NCI-H2227 treated with DMSO at 0.1 percent for 48 hours (cell line): ENCODE data around the gene CBX8.
A peak's percentile ranks its signal among the peaks of the same experiment; 100 is the strongest.

Experiments
- DNase-seq: peaks from one replicate; lab custom pipeline; 2025; lab: John Stamatoyannopoulos, UW

Gene CBX8

DNA sequence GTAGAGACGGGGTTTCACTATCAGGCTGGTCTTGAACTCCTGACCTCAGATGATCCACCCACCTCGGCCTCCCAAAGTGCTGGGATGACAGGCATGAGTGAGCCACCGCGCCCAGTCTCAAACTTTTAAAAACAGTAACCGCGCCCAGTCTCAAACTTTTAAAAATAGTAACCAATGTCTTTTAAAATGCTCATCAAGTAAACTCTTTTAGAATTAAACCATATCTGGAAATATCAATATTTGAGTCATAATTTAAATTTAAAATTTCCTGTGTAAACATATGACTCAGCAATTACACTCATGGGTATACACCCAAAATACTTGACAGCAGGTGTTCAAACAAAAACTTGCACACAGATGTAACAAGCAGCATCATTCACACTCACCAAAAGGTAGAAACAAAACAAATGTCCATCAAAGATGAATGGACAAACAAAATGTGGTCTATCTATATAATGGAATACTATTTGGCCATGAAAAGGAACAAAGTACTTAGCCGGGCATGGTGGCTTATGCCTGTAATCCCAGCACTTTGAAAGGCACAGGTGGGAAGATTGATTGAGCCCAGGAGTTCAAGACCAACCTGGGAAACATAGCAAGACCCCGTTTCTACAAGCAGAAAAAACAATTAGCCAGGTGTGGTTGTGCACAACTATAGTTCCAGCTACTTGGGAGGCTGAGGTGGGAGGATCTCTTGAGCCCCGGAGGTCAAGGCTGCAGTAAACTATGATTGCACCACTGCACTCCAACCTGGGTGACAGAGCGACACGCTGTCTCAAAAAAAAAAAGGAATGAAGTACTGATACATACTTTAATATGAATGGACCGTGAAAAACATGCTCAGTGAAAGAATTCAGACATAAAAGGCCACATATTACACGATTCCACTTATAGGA is 46.0 kb downstream of the CBX8 start:
- no peak for DNase-seq

DNA sequence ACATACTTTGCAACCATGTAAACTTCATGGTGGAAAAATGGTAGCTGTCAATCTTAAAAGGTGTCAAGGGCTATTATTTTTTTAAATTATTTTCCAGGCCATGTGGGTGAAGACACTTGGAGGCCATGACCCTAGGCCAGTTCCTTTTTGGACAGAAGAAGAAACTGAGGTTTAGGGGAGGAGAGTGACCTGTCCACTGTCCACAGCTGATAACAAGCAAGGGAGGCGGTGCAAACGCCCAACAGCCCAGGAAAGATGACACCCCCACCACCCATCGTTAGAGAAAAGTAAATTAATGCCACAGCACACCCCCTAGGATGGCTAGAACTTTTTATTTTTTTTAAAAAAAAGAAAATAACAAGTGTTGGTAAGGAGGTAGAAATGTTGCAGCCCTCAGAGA is 46.9 kb downstream of the CBX8 start:
- no peak for DNase-seq

DNA sequence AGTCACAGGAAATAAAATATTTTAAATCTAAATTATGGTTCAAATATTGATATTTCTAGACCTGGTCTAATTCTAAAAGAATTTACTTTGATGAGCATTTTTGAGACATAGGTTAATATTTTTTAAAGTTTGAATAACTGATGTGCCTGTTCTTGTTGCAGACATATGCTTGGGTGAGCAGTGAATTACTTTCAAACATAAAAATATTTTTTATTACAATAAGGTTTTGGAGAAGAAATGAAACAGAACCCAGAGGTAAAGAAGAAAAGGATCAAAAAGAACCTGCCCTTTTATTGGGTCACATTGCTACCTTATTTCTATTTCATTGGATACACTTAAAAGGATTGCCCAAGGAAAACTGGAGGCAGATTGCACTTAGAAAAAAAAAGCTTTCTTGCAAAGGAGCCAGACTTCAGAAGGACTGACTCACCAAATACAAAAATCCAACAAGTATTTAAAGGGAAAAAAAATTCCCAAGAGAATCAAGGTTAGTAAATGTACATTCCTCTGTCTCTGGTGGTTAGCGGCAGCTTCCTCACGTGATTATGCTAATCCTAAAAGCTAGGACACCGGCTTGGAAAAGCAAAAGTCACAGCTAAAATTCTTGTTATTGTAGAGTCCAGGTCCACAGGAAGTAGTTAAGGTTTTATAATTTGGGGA is 47.6 kb downstream of the CBX8 start:
- no peak for DNase-seq

- DNase-seq, result no peak
These were observed 48.4 kb downstream of the CBX8 start for GRCh38 chr17:79748295-79749099.

DNA sequence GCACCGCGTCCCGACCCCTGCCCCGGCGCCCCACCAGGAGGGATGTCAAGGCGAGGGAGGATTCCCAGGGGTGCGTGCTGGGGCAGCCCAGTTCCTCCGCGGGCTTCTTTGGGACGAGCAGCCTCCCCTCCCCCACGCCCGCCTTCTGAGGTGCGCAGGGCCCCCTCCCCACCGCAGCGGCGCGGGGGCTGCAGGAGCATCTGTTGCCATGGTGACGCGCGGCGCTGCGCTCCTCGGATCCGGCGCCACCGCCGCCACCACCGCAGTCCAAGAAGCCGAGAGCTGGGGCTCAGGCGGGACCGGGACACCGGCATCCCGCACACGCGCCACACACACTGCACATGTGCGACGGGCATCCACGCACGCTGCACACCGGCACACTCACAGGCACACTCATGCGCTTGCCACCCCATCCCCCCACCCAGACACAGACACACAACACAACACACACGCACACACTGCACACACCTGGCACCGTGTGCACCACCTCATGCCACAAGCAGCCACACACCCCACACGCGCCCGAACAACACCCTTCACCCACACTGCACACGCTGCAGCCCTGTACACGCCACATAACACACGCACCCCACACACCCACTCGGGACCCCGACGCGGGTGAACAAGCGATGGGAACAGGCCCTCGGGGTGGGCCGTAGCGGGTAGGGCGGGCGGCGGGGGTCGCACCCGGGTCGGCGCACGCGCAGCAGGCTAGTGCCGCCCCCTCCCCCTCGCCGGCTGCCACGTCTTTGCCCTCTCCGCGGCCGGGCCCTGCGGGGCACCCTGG is 49.2 kb downstream of the CBX8 start:
- DNase-seq, result peak; percentile 54

GRCh38 chr17:79746889-79747507 is 49.9 kb downstream of the CBX8 start:
- DNase-seq, result peak; percentile 54

GRCh38 chr17:79745641-79746105 is 51.2 kb downstream of the CBX8 start:
- DNase-seq, result no peak

DNA sequence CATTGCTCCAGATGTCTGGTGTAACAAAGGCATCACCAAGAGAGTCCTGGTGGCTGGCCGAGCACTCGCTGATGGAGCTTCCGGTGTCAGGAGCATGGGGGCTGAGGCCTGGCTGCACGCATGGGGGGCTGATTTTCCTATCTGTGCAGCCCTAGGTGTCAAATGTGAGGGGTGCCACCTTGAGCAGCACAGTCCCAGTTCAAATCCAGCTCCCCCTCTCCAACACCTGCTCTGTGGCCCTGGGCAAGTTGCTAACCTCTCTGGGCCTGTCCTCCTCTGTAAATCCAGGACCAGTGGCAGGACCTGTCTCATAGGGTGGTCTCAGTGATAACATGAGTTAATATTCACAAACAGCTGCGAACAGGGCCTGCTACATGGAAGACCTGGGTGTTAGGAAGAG is 53.3 kb downstream of the CBX8 start:
- DNase-seq, result no peak

DNA sequence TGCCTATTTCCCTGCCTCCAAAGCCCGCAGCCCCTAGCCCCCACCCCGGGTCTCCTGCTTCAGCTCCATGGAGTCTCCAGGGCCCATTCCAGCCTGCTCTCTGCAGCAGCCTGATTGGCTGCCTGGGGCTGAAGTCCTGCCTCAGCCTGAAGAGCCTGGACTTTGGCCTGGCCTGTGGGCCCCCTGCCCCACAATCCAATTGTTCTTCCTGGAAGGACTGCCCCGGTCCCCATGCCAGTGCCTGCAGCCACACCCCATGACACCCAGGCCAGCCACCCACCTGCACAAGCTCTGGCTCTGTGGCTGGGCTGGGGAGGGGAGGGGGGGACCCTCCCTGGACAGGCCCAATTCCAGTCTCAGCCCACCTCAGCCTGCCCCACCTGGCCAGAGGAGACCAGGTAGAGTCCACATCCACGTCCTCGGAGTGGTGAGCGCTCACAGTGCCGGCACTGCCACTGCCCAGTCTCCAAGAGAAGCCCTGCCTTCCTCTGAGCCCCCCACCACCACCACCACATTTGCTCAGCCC is 53.9 kb downstream of the CBX8 start:
- no peak for DNase-seq

- no peak for DNase-seq
These were observed 54.3 kb downstream of the CBX8 start for GRCh38 chr17:79742589-79742918.
